Fibroblast of lung (primary cell): Measurements from ENCODE around the gene GK. TPM values are rescaled to one million over a fixed set of nuclear protein-coding genes. Genes with fewer than 3 reads are reported as not detected.
A peak's percentile ranks its signal among the peaks of the same experiment; 100 is the strongest.
"Not testable (repeated sequence)": the region's sequence is repeated elsewhere in the genome, so short reads cannot be mapped to it uniquely, and the experiment has no call there.

Source experiments
- DNase-seq, 2 donors: peaks; one replicate each; pipeline versions ENCODE4 v3.0.0 to v3.0.0-alpha.2; 2010; ENCODE audit warnings: low read depth in 2 of 2
- H2AFZ ChIP-seq: 2 replicates; pipeline ENCODE4 v1.5.1; 2012; ENCODE audit warnings: low read length, control low read depth, inconsistent platforms
- H3K27ac ChIP-seq: 2 replicates; pipeline ENCODE4 v1.5.1; 2011; ENCODE audit warnings: low read length, control low read depth; ENCODE audit not compliant: insufficient read depth
- H3K27me3 ChIP-seq: 2 replicates; pipeline ENCODE4 v1.5.1; 2011; ENCODE audit warnings: mild to moderate bottlenecking, low read length; ENCODE audit not compliant: control insufficient read depth, insufficient read depth
- H3K36me3 ChIP-seq: 2 replicates; pipeline ENCODE4 v1.5.1; 2011; ENCODE audit warnings: low read length; ENCODE audit not compliant: control insufficient read depth, insufficient read depth
- H3K4me1 ChIP-seq: 2 replicates; pipeline ENCODE4 v1.5.1; 2011; ENCODE audit warnings: low read length; ENCODE audit not compliant: control insufficient read depth, insufficient read depth; ENCODE audit errors: extremely low read depth
- H3K4me2 ChIP-seq: 2 replicates; pipeline ENCODE4 v1.5.1; 2011; ENCODE audit warnings: low read length, control low read depth; ENCODE audit not compliant: insufficient read depth; ENCODE audit errors: extremely low read depth
- H3K4me3 ChIP-seq, 4 experiments: fragments of 200-600 bp in 1 of 4; sonication (generic) in 1 of 4; replicated peaks in 1 of 4; 2 replicates each; pipeline ENCODE4 v1.5.1; 2011 to 2016; ENCODE audit warnings: low read length in 4 of 4, low read depth in 3 of 4, mild to moderate bottlenecking in 3 of 4, control low read depth in 2 of 4, inconsistent platforms in 1 of 4, mixed read lengths in 1 of 4; ENCODE audit not compliant: insufficient read depth in 1 of 4; ENCODE audit errors: control extremely low read depth in 1 of 4
- H3K79me2 ChIP-seq: 2 replicates; pipeline ENCODE4 v1.5.1; 2012; ENCODE audit warnings: mild to moderate bottlenecking, low read length, inconsistent platforms; ENCODE audit not compliant: control insufficient read depth, insufficient read depth
- H3K9ac ChIP-seq: 2 replicates; pipeline ENCODE4 v1.5.1; 2011; ENCODE audit warnings: mild to moderate bottlenecking, low read length, control low read depth; ENCODE audit not compliant: insufficient read depth
- H3K9me3 ChIP-seq: 2 replicates; pipeline ENCODE4 v1.5.1; 2012; ENCODE audit warnings: low read depth, low read length; ENCODE audit not compliant: control insufficient read depth, insufficient read depth
- H4K20me1 ChIP-seq: 2 replicates; pipeline ENCODE4 v1.5.1; 2011; ENCODE audit warnings: low read length; ENCODE audit not compliant: control insufficient read depth, insufficient read depth; ENCODE audit errors: extremely low read depth
- EZH2 ChIP-seq: IDR thresholded peaks from 2 replicates; pipeline ENCODE4 v1.5.1; 2012; ENCODE audit warnings: low read length, control low read depth, mild to moderate bottlenecking; ENCODE audit errors: missing control alignments
- polyA plus RNA-seq, 2 donors: library from polyadenylated mRNA; depleted of rRNA in 1 of 2; stranded (reverse) in 1 of 2; unstranded in 1 of 2; fragments of >200 nt; gene quantifications; 2 replicates each; pipeline ENCODE4 v1.2.1, GENCODE V29; 2011 to 2012; ENCODE audit warnings: missing spikeins in 1 of 2
- total RNA-seq: library from RNA; depleted of rRNA; stranded (reverse); fragments of >200 nt; gene quantifications from 2 replicates; pipeline ENCODE4 v1.2.1, GENCODE V29; 2014
- TF ChIP-seq, protein P1 (sequence below), 2 donors: IDR thresholded peaks in 1 of 2; conservative IDR thresholded peaks in 1 of 2; 1 replicate in 1 of 2; 2 replicates in 1 of 2; pipeline ENCODE4 v1.5.1; 2011 to 2012; ENCODE audit warnings: low read length in 2 of 2, control low read depth in 1 of 2, inconsistent platforms in 1 of 2, low read depth in 1 of 2, mild to moderate bottlenecking in 1 of 2

GK gene
- total and polyA plus RNA-seq, 2 donors (not counting 1 experiment from before 2014, with no cell fraction given) = 11.9 to 44.4 TPM

DNA sequence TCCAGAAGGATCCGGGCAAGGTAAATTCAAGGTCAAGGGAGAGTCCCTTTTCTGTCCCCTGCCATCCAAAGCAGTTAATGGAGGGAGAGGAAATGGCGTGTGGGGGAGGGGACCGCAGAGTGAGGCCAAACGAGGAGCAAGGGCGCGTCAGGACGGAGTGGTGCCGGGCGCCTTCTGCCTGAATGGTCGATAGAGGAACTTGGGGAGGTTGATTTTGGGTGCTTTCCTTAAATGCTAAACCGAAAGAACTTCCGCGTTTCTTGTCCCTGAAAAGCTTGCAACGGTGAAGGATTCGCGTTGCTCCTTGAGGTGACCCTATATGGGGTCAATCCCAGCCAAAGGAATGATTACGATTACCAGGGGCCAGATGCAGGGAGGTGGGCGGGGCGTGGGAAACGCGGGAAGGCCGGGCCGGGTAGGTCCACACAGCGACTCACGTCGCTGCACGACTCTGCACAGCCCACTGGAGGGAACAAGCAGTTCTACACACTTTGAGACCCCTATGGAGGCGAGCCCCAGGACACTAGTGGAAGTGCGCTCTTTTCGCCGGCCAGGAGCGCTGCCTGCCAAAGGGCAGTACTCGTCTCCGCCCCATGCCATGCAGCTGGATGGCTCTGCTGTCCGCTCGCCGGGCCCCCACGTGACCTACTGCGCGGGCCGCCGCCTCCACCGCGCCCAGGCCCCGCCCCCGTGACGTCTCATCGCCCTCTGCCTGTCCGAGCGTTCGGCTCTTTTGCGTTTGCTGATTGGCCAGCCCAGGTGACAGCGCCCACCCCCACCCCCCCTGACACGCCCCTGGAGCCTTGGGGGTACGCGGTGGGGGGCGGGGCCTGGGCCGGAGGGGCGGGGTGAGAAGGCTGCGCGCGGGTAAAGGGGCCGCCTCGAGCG lies 452 bp upstream of the GK start:
- Histone ChIP-seq H3K27ac (peak overlapping the region; percentile 86), H3K27me3 (no peaks in the 10 kb centered on the region), H4K20me1 (no peaks in the 10 kb centered on the region), H3K79me2 (peaks cover 14% of the 10 kb centered on the region), H2AFZ (peak overlapping the region; percentile 60), H3K9me3 (no peaks in the 10 kb centered on the region), H3K4me2 (peak overlapping the region; percentile 71), H3K4me3 (peak overlapping the region; percentile 52 to 68 (median 62)), H3K4me1 (peaks cover 5% of the 10 kb centered on the region), H3K9ac (peak overlapping the region; percentile 64), H3K36me3 (no peaks in the 10 kb centered on the region)
- no peak for TF ChIP-seq EZH2
- TF ChIP-seq, protein P1, sequence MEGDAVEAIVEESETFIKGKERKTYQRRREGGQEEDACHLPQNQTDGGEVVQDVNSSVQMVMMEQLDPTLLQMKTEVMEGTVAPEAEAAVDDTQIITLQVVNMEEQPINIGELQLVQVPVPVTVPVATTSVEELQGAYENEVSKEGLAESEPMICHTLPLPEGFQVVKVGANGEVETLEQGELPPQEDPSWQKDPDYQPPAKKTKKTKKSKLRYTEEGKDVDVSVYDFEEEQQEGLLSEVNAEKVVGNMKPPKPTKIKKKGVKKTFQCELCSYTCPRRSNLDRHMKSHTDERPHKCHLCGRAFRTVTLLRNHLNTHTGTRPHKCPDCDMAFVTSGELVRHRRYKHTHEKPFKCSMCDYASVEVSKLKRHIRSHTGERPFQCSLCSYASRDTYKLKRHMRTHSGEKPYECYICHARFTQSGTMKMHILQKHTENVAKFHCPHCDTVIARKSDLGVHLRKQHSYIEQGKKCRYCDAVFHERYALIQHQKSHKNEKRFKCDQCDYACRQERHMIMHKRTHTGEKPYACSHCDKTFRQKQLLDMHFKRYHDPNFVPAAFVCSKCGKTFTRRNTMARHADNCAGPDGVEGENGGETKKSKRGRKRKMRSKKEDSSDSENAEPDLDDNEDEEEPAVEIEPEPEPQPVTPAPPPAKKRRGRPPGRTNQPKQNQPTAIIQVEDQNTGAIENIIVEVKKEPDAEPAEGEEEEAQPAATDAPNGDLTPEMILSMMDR (conservative IDR thresholded peaks at IDR 0.05 in 1 of 2, IDR thresholded peaks at IDR 0.05 in 1 of 2; ENCODE audit: low read depth in 1 of 2, low read length in 2 of 2) = no peak
- DNase-seq = peak; percentile 83 to 94

DNA sequence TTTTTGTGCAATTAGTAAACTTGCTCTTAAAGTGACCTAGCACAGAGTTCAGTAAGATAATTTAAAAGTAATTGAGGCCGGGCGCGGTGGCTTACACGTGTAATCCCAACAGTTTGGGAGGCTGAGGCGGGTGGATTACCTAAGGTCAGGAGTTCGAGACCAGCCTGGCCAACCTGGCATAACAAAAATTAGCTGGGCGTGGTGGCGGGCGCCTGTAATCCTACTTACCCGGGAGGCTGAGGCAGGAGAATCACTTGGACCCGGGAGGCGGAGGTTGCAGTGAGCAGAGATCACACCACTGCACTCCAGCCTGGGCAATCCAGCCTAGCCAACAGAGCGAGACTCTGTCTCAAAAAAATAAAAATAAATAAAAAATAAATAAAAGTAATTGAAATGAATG lies 1.2 kb downstream of the GK start:
- peak in 1 of 2 donors; percentile 10 for DNase-seq
- H3K27ac ChIP-seq = peak overlapping the region; percentile 97

DNA sequence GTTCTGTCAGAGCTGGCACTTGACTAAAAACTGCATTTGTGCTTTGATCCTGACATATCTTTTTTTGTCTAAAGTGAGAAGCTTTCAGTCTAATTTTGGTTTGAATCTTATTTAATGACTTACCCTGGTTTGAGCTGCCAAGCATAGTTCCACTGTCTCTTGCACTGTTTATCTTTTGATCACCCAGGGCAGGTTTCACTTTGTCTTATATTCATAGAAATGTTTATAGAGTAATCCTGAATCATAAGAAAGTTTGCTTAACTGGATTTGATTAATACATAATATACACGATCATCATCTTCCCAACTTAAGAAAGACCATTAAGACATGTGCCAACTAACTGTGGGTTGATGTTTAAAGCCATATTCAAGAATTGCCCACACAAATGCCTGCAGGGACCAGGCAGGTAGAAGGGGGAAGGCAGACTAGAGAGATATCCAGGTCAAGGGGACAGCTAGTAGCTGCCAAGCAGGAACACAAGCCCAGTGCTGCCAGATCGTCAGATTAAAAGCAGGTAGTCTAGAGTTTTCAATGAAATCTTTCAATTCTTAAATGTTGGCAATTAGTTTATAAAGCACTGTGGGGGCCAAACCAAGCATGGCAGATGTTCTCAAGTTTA lies 1.9 kb downstream of the GK start:
- H3K27me3 ChIP-seq = no peaks in the 10 kb centered on the region
- H3K4me1 ChIP-seq = peaks cover 5% of the 10 kb centered on the region
- no peak overlapping the region for H3K9ac ChIP-seq
- no peaks in the 10 kb centered on the region for H4K20me1 ChIP-seq
- no peaks in the 10 kb centered on the region for H3K9me3 ChIP-seq
- H3K4me2 ChIP-seq = peak overlapping the region; percentile 77
- no peak overlapping the region for H2AFZ ChIP-seq
- H3K79me2 ChIP-seq = peaks cover 18% of the 10 kb centered on the region
- H3K36me3 ChIP-seq = no peaks in the 10 kb centered on the region
- peak in 1 of 2 donors; percentile 58 for DNase-seq
- peak overlapping the region in 3 of 4 experiments; percentile 19 to 82 (median 73) for H3K4me3 ChIP-seq
- H3K27ac ChIP-seq = peak overlapping the region; percentile 97
- no peak for TF ChIP-seq EZH2
- TF ChIP-seq, protein P1 (conservative IDR thresholded peaks at IDR 0.05 in 1 of 2, IDR thresholded peaks at IDR 0.05 in 1 of 2; ENCODE audit: low read depth in 1 of 2, low read length in 2 of 2) = no peak

More for the DNA sequence above, 1.2 kb downstream of the GK start:
- not testable (repeated sequence) for H2AFZ ChIP-seq, H3K4me1 ChIP-seq, H3K9ac ChIP-seq, H3K27me3 ChIP-seq, H3K9me3 ChIP-seq, H4K20me1 ChIP-seq, H3K36me3 ChIP-seq
- H3K4me3 ChIP-seq = peak overlapping the region; percentile 65 to 82 (median 73)
- peaks cover 18% of the 10 kb centered on the region for H3K79me2 ChIP-seq
- H3K4me2 ChIP-seq = peak overlapping the region; percentile 66
